Peyer's patch (tissue), 4 donors: ENCODE results near the gene IMPDH2.

Source experiments
- CTCF ChIP-seq, 6 experiments: fragments of 450-650 bp in 4 of 6; fragments of 200-600 bp in 2 of 6; sonication (generic) in 1 of 6; IDR thresholded peaks; one replicate each; pipeline ENCODE4 v1.5.1; 2017 to 2019; ENCODE audit warnings: antibody characterized with exemption in 6 of 6, mild to moderate bottlenecking in 3 of 6, moderate library complexity in 1 of 6
- POLR2A ChIP-seq, 2 donors: fragments of 450-650 bp; IDR thresholded peaks; one replicate each; pipeline ENCODE4 v1.5.1; 2017; ENCODE audit warnings: antibody characterized with exemption in 2 of 2, mild to moderate bottlenecking in 2 of 2, moderate library complexity in 2 of 2

GRCh38 chr3:49018707-49019006 lies 10.5 kb downstream of the IMPDH2 start:
- TF ChIP-seq CTCF (IDR thresholded peaks at IDR 0.05), result no peak
- no peak for TF ChIP-seq POLR2A (IDR thresholded peaks at IDR 0.05)
